GM21717 (cell line): ENCODE results near the gene CREBBP.

Experiments
- ATAC-seq: cut with Tn5 transposase; IDR thresholded peaks from one replicate; pipeline ENCODE4 v1.9.1; 2021; ENCODE audit warnings: mild to moderate bottlenecking, moderate library complexity; ENCODE audit not compliant: unreplicated experiment

Gene CREBBP

GRCh38 chr16:3797904-3798811 lies 82.4 kb downstream of the CREBBP start:
- no peak for ATAC-seq

GRCh38 chr16:3797473-3797872 lies 83.0 kb downstream of the CREBBP start:
- no peak for ATAC-seq

- ATAC-seq, result no peak
Observed at GRCh38 chr16:3793161-3793576, 87.3 kb downstream of the CREBBP start.

GRCh38 chr16:3792472-3793012 lies 88.0 kb downstream of the CREBBP start:
- ATAC-seq, result no peak

- ATAC-seq, result no peak
Observed at GRCh38 chr16:3791701-3792100, 88.8 kb downstream of the CREBBP start.

- ATAC-seq, result no peak
Observed at GRCh38 chr16:3789375-3790099, 91.0 kb downstream of the CREBBP start.

GRCh38 chr16:3788711-3789374 lies 91.7 kb downstream of the CREBBP start:
- ATAC-seq, result no peak

- peak; percentile 52 for ATAC-seq
Observed at GRCh38 chr16:3787924-3788661, 92.4 kb downstream of the CREBBP start.

- no peak for ATAC-seq
Observed at GRCh38 chr16:3785413-3785812, 95.1 kb downstream of the CREBBP start.

GRCh38 chr16:3783516-3783915 lies 97.0 kb downstream of the CREBBP start:
- ATAC-seq, result no peak

- no peak for ATAC-seq
Observed at GRCh38 chr16:3782566-3782965, 97.9 kb downstream of the CREBBP start.

GRCh38 chr16:3781421-3781820 lies 99.1 kb downstream of the CREBBP start:
- no peak for ATAC-seq

GRCh38 chr16:3780570-3780969 lies 99.9 kb downstream of the CREBBP start:
- no peak for ATAC-seq

- no peak for ATAC-seq
Observed at GRCh38 chr16:3776316-3776715, 104.2 kb downstream of the CREBBP start.

GRCh38 chr16:3774819-3775218 lies 105.7 kb downstream of the CREBBP start:
- ATAC-seq, result no peak

GRCh38 chr16:3774156-3774767 lies 106.3 kb downstream of the CREBBP start:
- ATAC-seq, result no peak

GRCh38 chr16:3773663-3774062 lies 106.8 kb downstream of the CREBBP start:
- no peak for ATAC-seq

GRCh38 chr16:3771513-3771912 lies 109.0 kb downstream of the CREBBP start:
- ATAC-seq, result no peak

GRCh38 chr16:3770530-3770929 lies 110.0 kb downstream of the CREBBP start:
- ATAC-seq, result no peak

- ATAC-seq, result no peak
Observed at GRCh38 chr16:3769942-3770341, 110.6 kb downstream of the CREBBP start.
